Esophagus muscularis mucosa (tissue), 4 donors: ENCODE results near the gene DPYSL4. TPM values are rescaled to one million over a fixed set of nuclear protein-coding genes. Genes with fewer than 3 reads are reported as not detected.

Experiments used
- DNase-seq: peaks from one replicate; pipeline ENCODE4 v3.0.0-alpha.2; 2017; ENCODE audit errors: extremely low spot score
- H3K27ac ChIP-seq, 4 donors: fragments of 200-600 bp; sonication (generic); replicated peaks in 1 of 4; 1 replicate in 3 of 4; 2 replicates in 1 of 4; pipeline ENCODE4 v1.5.1; 2016 to 2019; ENCODE audit warnings: mild to moderate bottlenecking in 1 of 4
- H3K27me3 ChIP-seq, 4 donors: fragments of 200-600 bp; sonication (generic); one replicate each; pipeline versions ENCODE4 v1.5.1 to v1.6.0; 2016 to 2019
- H3K36me3 ChIP-seq, 4 donors: fragments of 200-600 bp; sonication (generic); one replicate each; pipeline ENCODE4 v1.5.1; 2016 to 2019
- H3K4me1 ChIP-seq, 4 donors: fragments of 200-600 bp; sonication (generic); one replicate each; pipeline ENCODE4 v1.5.1; 2016 to 2019
- H3K4me3 ChIP-seq, 4 donors: fragments of 200-600 bp; sonication (generic); 1 replicate in 2 of 4; 2 replicates in 2 of 4; pipeline ENCODE4 v1.5.1; 2016 to 2019; ENCODE audit warnings: mild to moderate bottlenecking in 4 of 4, moderate library complexity in 1 of 4
- H3K9me3 ChIP-seq, 4 donors: fragments of 200-600 bp; sonication (generic); 1 replicate in 3 of 4; 2 replicates in 1 of 4; pipeline ENCODE4 v1.5.1; 2016 to 2019
- CTCF ChIP-seq, 3 experiments: fragments of 200-600 bp in 2 of 3; fragments of 450-650 bp in 1 of 3; sonication (generic) in 2 of 3; IDR thresholded peaks; one replicate each; pipeline ENCODE4 v1.5.1; 2017 to 2019; ENCODE audit warnings: antibody characterized with exemption in 3 of 3, mild to moderate bottlenecking in 2 of 3, moderate library complexity in 1 of 3
- EP300 ChIP-seq: sonication (generic); formaldehyde crosslinking; IDR thresholded peaks from one replicate; pipeline ENCODE4 v1.6.1; 2017; ENCODE audit warnings: antibody characterized with exemption
- POLR2A ChIP-seq: fragments of 450-650 bp; IDR thresholded peaks from one replicate; pipeline ENCODE4 v1.6.1; 2017; ENCODE audit warnings: antibody characterized with exemption, moderate library complexity, mild to moderate bottlenecking, low read depth
- POLR2AphosphoS5 ChIP-seq, 2 donors: sonication (generic); formaldehyde crosslinking; IDR thresholded peaks; one replicate each; pipeline ENCODE4 v1.6.1; 2017; ENCODE audit warnings: antibody characterized with exemption in 2 of 2
- WGBS: methylation state at CpG from one replicate; pipeline ENCODE4 v1.1.5; 2018; 5-methylcytosine and 5-hydroxymethylcytosine counted together
- intact Hi-C: fragments of 100-400 bp; cut with DNase I; formaldehyde crosslinking; loops from one replicate; pipeline ENCODE4 v1.15.1; 2023
- total RNA-seq, 4 donors: library from RNA; depleted of rRNA; stranded (reverse); fragments of >200 nt; gene quantifications; one replicate each; pipeline versions ENCODE4 v1.1.0 to v1.2.1, GENCODE V29; 2016

The DPYSL4 gene
- total RNA-seq, 4 donors from 2014 or later = 0.42 to 4.5 (median 1.9) TPM

- no peak overlapping the region for H3K27ac ChIP-seq
- intact Hi-C loops = no loop called here
- DNase-seq = no peak
- no peaks in the 10 kb centered on the region for H3K27me3 ChIP-seq
- no peak overlapping the region for H3K4me3 ChIP-seq
- TF ChIP-seq EP300 (no peak), CTCF (IDR thresholded peaks at IDR 0.05) (no peak), POLR2A (no peak), POLR2AphosphoS5 (IDR thresholded peaks at IDR 0.05) (no peak)
- 82% methylated on average over 11 of the region's 13 CpGs for WGBS
- no peaks in the 10 kb centered on the region for H3K9me3 ChIP-seq
- H3K4me1 ChIP-seq = no peaks in the 10 kb centered on the region
- H3K36me3 ChIP-seq = peaks cover 0 to 39% (median 8%) of the 10 kb centered on the region in 4 donors
Measured at GRCh38 chr10:132152896-132153580, 33.7 kb upstream of the DPYSL4 start.

- intact Hi-C loops = no loop called here
Measured at GRCh38 chr10:132153616-132154217, 33.0 kb upstream of the DPYSL4 start.

GRCh38 chr10:132154440-132154839 lies 32.3 kb upstream of the DPYSL4 start:
- Histone ChIP-seq H3K4me1 (no peaks in the 10 kb centered on the region), H3K27ac (no peak overlapping the region), H3K9me3 (no peaks in the 10 kb centered on the region), H3K4me3 (no peak overlapping the region), H3K36me3 (peaks cover 0 to 31% (median 5%) of the 10 kb centered on the region in 4 donors), H3K27me3 (no peaks in the 10 kb centered on the region)
- TF ChIP-seq EP300 (no peak), POLR2A (no peak), POLR2AphosphoS5 (IDR thresholded peaks at IDR 0.05) (no peak), CTCF (IDR thresholded peaks at IDR 0.05) (no peak)
- no peak for DNase-seq
- 76% methylated on average over 7 of the region's 7 CpGs for WGBS
- intact Hi-C loops = no loop called here

More at GRCh38 chr10:132153616-132154217, 33.0 kb upstream of the DPYSL4 start:
- TF ChIP-seq POLR2A = no peak
- TF ChIP-seq EP300 = no peak
- TF ChIP-seq POLR2AphosphoS5 (IDR thresholded peaks at IDR 0.05) = no peak
- no peak for TF ChIP-seq CTCF (IDR thresholded peaks at IDR 0.05)
- Histone ChIP-seq H3K9me3 (no peaks in the 10 kb centered on the region), H3K4me3 (no peak overlapping the region), H3K36me3 (peaks cover 0 to 35% (median 6%) of the 10 kb centered on the region in 4 donors), H3K27me3 (no peaks in the 10 kb centered on the region), H3K4me1 (no peaks in the 10 kb centered on the region), H3K27ac (no peak overlapping the region)
- 90% methylated on average over 15 of the region's 19 CpGs for WGBS
- DNase-seq = no peak

- Histone ChIP-seq H3K9me3 (no peaks in the 10 kb centered on the region), H3K4me3 (no peak overlapping the region), H3K4me1 (no peaks in the 10 kb centered on the region), H3K27ac (no peak overlapping the region), H3K27me3 (no peaks in the 10 kb centered on the region), H3K36me3 (peaks cover 0 to 30% (median 5%) of the 10 kb centered on the region in 4 donors)
- 100% methylated on average over 1 of the region's 1 CpG for WGBS
- TF ChIP-seq POLR2A (no peak), CTCF (IDR thresholded peaks at IDR 0.05) (no peak), POLR2AphosphoS5 (IDR thresholded peaks at IDR 0.05) (no peak), EP300 (no peak)
- intact Hi-C loops = no loop called here
- DNase-seq = no peak
Measured at GRCh38 chr10:132154931-132155330, 31.8 kb upstream of the DPYSL4 start.
